A673 (cell line): ENCODE results near the gene ZIC5. TPM values are rescaled to one million over a fixed set of nuclear protein-coding genes. Genes with fewer than 3 reads are reported as not detected.
A peak's percentile ranks its signal among the peaks of the same experiment; 100 is the strongest.

ENCODE experiments used
- BruUV-seq: library from RNA; stranded (reverse); fragments of 400-500 nt; replicated peaks from 2 replicates; lab custom pipeline; 2021; lab: Mats Ljungman, UMichigan
- CTCF ChIA-PET: fragments of 300-600 bp; sonication (Branson Sonifier 250); formaldehyde crosslinking; loops from one replicate; lab custom pipeline; 2022; ENCODE audit warnings: antibody characterized with exemption; lab: Charles Lee
- POLR2A ChIA-PET: fragments of 300-600 bp; sonication (Branson Sonifier 250); formaldehyde crosslinking; loops from one replicate; lab custom pipeline; 2022; ENCODE audit warnings: antibody characterized with exemption; ENCODE audit not compliant: low non-redundant PET; lab: Charles Lee
- DNase-seq: peaks from one replicate; pipeline ENCODE4 v3.0.0-alpha.2; 2015; ENCODE audit warnings: low spot score
- H3K27ac ChIP-seq: fragments of 200-600 bp; sonication (generic); 2 replicates; pipeline ENCODE4 v1.5.1; 2016; ENCODE audit warnings: mixed run types, low read depth, mild to moderate bottlenecking, mixed read lengths, antibody characterized with exemption, low read length; ENCODE audit not compliant: poor library complexity, severe bottlenecking
- H3K27me3 ChIP-seq: fragments of 200-600 bp; sonication (generic); replicated peaks from 2 replicates; pipeline ENCODE4 v1.6.1; 2017; ENCODE audit warnings: mixed run types, low read depth, mild to moderate bottlenecking, mixed read lengths, antibody characterized with exemption, low read length; ENCODE audit not compliant: insufficient read depth, poor library complexity
- H3K36me3 ChIP-seq: fragments of 200-600 bp; sonication (generic); 2 replicates; pipeline ENCODE4 v1.6.1; 2016; ENCODE audit warnings: mixed run types, mild to moderate bottlenecking, mixed read lengths, antibody characterized with exemption, low read length; ENCODE audit not compliant: insufficient read depth, poor library complexity, severe bottlenecking
- H3K4me1 ChIP-seq: fragments of 200-600 bp; sonication (generic); 2 replicates; pipeline ENCODE4 v1.6.1; 2017; ENCODE audit warnings: mixed run types, mild to moderate bottlenecking, mixed read lengths, antibody characterized with exemption, low read length; ENCODE audit not compliant: insufficient read depth, poor library complexity, severe bottlenecking
- H3K4me3 ChIP-seq: fragments of 200-600 bp; sonication (generic); 2 replicates; pipeline ENCODE4 v1.5.1; 2016; ENCODE audit warnings: low read depth, mixed run types, mild to moderate bottlenecking, mixed read lengths, low read length; ENCODE audit not compliant: poor library complexity, severe bottlenecking
- H3K9me3 ChIP-seq: fragments of 200-600 bp; sonication (generic); 2 replicates; pipeline ENCODE4 v1.6.1; 2016; ENCODE audit warnings: mixed run types, low read depth, mild to moderate bottlenecking, mixed read lengths, antibody characterized with exemption, low read length; ENCODE audit not compliant: poor library complexity, severe bottlenecking
- EZH2 ChIP-seq: fragments of 200-600 bp; sonication (generic); IDR thresholded peaks from 2 replicates; pipeline ENCODE4 v1.6.1; 2017; ENCODE audit warnings: borderline replicate concordance, low read depth, mild to moderate bottlenecking, mixed read lengths, antibody characterized with exemption, low read length; ENCODE audit not compliant: poor library complexity, severe bottlenecking
- intact Hi-C: fragments of 100-400 bp; cut with micrococcal nuclease; formaldehyde crosslinking; loops from one replicate; pipeline ENCODE4 v1.10.0; 2022; ENCODE audit not compliant: unreplicated experiment
- total RNA-seq: library from RNA; stranded (reverse); gene quantifications from 2 replicates; pipeline ENCODE4 v1.2.3, GENCODE V29; 2021
- TF ChIP-seq, protein P1 (sequence below): fragments of 300-800, 200-600 bp; sonication (generic); conservative IDR thresholded peaks from 2 replicates; pipeline ENCODE4 v1.5.1; 2017; ENCODE audit warnings: low read depth, mild to moderate bottlenecking, antibody characterized with exemption, low read length, moderate library complexity, mixed read lengths

Gene ZIC5
- total RNA-seq, 1 experiment from 2014 or later, result 25.2 TPM

DNA sequence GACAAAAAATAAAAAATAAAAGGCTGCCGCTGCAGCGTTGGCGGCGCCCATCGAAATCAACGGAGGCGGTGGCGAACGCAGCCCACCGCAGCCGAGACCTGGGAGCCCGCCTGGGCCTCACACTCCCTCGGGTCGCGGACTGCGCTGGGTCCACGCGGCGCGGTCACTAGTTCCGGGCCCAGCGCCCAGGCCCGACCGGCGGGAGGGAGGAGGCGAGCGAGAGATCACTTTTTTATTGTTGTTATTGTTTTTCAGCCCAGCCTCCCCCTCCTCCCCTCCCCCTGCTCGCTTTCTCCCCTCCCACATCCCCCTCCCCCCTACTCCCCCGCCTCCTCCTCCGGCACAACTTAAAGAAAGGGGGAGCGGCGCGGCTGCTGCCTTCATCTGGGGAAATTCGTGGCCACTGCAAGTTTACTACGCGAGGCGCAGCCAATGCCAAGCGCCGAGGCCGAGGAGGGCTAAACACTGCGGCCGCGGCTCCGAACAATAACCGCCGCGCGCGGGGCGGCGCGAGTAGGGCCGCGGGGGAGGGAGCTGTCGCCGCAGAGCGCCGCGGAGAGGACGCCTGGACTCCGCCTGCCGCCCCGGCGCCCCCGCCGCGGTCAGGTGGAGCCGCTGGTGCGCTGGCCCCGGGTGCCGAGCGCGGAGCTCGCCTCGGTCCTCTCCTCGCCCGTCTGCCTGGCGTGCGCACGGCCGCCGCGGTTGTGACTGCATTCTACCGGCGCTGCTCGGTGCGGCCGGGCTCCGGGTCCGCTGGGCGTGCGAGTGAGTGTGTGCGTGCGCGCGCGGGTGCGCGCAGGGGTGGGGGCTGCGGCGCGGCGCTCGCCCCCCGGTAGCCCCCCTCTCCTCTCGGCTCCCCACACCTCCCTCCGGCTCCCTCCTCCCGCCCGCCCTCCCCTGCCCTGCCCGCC is 9.5 kb upstream of the ZIC5 start:
- Histone ChIP-seq H3K27me3 (no peaks in the 10 kb centered on the region), H3K4me3 (peak overlapping the region; percentile 95)
- intact Hi-C loops, result loop anchor here (5.0 kb wide), 1 partner anchor 324 kb away; no protein-coding TSS in a partner anchor

DNA sequence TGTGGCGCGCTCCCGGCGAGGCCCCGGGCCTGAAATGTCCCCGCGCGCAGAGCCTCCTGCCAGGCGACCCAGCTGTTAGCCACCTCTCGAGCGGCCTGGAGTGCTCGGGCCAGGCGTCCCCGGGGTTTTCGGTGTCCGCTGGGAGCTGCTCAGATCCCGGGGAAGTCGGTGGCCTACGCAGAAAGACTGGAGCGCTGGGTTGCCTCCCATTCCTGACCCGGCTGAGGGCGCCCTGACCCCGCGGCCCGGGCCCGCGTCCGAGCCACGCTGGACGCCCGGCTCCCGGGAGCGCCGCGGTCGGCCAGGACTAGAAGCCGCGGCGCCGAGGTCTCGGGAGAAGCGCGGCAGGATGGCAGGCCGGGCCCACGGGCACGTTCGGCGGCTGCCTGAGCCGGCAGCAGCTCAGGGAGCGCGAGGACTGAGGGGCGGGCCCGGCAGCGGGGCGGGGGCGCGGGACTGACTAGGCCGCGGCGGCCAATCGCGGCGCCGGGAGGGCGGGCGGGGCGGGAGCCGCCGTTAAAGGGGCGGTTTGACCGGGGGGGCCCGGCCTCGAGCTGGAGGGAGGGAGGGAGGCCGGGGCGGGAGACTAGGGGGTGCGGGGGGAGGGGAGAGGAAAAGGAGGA is 8.7 kb upstream of the ZIC5 start:
- Histone ChIP-seq H3K27me3 (no peaks in the 10 kb centered on the region), H3K9me3 (no peaks in the 10 kb centered on the region), H3K4me3 (peak overlapping the region; percentile 95), H3K4me1 (peaks cover 5% of the 10 kb centered on the region), H3K27ac (peak overlapping the region; percentile 97), H3K36me3 (peaks cover 30% of the 10 kb centered on the region)
- ChIA-PET CTCF (interaction anchor here (0.6 kb wide), 1 partner anchor 541 kb away, joined by 3 read pairs; no protein-coding TSS in a partner anchor), POLR2A (interaction anchor here (0.7 to 0.8 kb wide), 3 partner anchors 9 to 318 kb away, joined by 3 to 8 read pairs (median 3); partner anchors contain the start of gene ZIC5)
- intact Hi-C loops, result loop anchor here (5.0 kb wide), 1 partner anchor 323 kb away; no protein-coding TSS in a partner anchor
- no peak for TF ChIP-seq EZH2
- TF ChIP-seq, protein P1, sequence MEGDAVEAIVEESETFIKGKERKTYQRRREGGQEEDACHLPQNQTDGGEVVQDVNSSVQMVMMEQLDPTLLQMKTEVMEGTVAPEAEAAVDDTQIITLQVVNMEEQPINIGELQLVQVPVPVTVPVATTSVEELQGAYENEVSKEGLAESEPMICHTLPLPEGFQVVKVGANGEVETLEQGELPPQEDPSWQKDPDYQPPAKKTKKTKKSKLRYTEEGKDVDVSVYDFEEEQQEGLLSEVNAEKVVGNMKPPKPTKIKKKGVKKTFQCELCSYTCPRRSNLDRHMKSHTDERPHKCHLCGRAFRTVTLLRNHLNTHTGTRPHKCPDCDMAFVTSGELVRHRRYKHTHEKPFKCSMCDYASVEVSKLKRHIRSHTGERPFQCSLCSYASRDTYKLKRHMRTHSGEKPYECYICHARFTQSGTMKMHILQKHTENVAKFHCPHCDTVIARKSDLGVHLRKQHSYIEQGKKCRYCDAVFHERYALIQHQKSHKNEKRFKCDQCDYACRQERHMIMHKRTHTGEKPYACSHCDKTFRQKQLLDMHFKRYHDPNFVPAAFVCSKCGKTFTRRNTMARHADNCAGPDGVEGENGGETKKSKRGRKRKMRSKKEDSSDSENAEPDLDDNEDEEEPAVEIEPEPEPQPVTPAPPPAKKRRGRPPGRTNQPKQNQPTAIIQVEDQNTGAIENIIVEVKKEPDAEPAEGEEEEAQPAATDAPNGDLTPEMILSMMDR, result no peak
- no TSS peak for BruUV-seq
- peak; percentile 96 for DNase-seq

More for the DNA sequence above, 9.5 kb upstream of the ZIC5 start:
- DNase-seq, result peak; percentile 96
- TF ChIP-seq EZH2, result no peak
- TF ChIP-seq, protein P1, result no peak
- Histone ChIP-seq H3K27ac (peak overlapping the region; percentile 97), H3K9me3 (no peaks in the 10 kb centered on the region), H3K4me1 (peaks cover 5% of the 10 kb centered on the region), H3K36me3 (peaks cover 37% of the 10 kb centered on the region)
- POLR2A ChIA-PET, result interaction anchor here (0.6 to 1.5 kb wide), 7 partner anchors 9 to 541 kb away, joined by 3 to 11 read pairs (median 3); partner anchors contain the start of gene ZIC5
- BruUV-seq, result no TSS peak
- CTCF ChIA-PET, result interaction anchor here (1.0 kb wide), 1 partner anchor 10 kb away, joined by 3 read pairs; the partner anchor contains the start of gene ZIC5

DNA sequence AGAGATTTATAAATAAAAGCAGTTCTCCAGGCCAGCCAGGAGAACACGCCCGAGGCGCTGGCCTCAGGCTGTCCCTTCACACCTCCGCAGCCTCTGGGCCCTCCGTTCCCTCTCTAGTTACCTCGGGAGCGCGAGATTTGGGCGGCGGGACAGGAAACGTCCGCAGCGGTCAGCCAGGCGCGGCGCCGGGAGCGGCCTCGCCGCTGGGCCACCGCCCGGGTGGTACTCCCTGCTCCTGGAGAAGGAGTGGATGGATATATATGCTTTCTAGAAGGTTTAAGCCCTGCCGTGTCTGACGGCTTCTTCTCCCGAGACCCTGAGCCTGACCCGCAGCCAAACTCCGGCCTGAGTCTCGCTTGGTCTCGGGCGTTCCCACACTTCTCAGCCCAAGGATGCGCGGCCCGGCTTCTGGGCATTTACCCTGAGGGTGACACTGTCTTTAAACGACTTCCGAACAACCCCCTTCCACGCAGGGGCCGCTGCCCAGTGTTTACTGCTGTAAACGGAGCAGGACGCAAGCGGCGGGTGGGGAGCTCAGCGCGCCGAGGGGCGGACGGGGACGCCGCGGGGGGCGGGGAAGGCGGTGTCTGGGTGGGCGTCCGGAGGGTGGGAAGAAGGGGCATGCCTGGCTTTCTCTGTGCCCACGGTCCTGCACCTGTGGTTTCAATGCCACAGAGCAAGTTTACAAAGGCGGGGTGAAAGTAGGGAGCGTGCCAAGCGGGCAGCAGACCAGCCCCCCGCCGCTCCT is 8.1 kb upstream of the ZIC5 start:
- Histone ChIP-seq H3K4me3 (peak overlapping the region; percentile 95), H3K4me1 (peaks cover 5% of the 10 kb centered on the region), H3K36me3 (peaks cover 24% of the 10 kb centered on the region), H3K27me3 (no peaks in the 10 kb centered on the region), H3K9me3 (no peaks in the 10 kb centered on the region), H3K27ac (peak overlapping the region; percentile 96)
- DNase-seq, result peak; percentile 59
- no peak for TF ChIP-seq EZH2
- TF ChIP-seq, protein P1, result no peak
- intact Hi-C loops, result loop anchor here (5.0 kb wide), 1 partner anchor 322 kb away; no protein-coding TSS in a partner anchor
- no TSS peak for BruUV-seq
- POLR2A ChIA-PET, result interaction anchor here (0.7 to 0.8 kb wide), 2 partner anchors 8 to 252 kb away, joined by 3 to 8 read pairs; partner anchors contain the start of gene ZIC5
- CTCF ChIA-PET, result no interaction called here
